GM18499 (cell line): Measurements from ENCODE around the gene RAB43.
"Not testable (repeated sequence)": the region's sequence is repeated elsewhere in the genome, so short reads cannot be mapped to it uniquely, and the experiment has no call there.

Source experiments
- ATAC-seq: cut with Tn5 transposase; IDR thresholded peaks from one replicate; pipeline ENCODE4 v1.9.1; 2021; ENCODE audit warnings: moderate number of reproducible peaks; ENCODE audit not compliant: insufficient read depth, unreplicated experiment

The RAB43 gene

DNA sequence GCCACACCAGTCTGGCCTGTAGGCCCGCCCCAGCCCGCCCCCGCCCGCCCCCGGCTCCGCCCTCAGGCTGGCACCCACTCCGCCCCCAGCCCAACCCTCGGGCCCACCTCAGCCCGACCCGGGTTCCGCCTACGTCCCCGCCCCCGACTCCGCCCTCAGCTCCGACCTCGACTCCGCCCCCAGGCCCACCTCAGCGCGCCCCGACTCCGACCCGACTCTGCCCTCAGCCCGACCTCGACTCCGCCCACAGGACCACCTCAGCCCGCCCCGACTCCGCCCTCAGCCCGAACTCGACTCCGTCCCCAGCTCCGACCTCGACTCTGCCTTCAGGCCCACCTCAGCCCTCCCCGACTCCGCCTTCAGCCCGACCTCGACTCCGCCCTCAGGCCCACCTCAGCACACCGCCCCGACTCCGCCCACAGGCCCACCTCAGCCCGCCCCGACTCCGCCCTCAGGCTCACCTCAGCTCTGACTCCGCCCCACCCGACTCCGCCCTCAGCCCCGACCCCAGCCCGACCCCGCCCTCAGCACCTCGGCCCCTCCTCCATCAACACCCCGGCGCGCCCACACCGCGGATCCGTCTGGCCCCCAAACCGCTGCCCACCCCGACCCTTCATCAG lies at the start of gene RAB43:
Gene RAB43, minus strand, starts transcription at position 13 of the 620 bp plus-strand sequence. CDS start 315 bp downstream, outside the sequence.
- no peak for ATAC-seq

DNA sequence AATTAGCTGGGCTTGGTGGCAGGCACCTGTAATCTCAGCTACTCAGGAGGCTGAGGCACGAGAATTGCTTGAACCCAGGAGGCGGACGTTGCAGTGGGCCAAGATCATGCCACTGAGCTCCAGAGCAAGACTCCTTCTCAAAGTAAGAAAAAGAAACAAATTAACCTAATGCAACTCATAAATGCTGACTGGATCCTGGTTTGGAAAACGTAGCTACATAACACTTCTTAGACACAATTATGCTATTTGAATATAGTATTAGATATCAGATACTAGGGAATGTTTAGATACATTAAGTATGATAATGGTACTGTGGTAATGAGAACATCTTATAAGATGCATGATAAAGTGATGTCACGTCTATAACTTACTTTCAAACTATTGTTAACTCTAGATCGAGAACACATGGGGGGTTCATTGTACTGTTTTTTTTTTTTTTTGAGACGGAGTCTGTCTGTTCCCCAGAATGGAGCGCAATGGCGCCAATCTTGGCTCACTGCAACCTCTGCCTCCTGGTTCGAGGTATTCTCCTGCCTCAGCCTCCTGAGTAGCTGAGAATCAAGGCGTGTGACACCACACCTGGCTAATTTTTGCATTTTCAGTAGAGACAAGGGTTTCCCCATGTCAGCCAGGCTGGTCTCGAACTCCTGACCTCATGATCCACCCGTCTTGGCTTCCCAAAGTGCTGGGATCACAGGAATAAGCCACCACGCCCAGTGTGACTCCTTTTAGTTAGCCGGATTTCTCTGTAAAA lies 45.2 kb upstream of the RAB43 start:
- ATAC-seq, result no peak

GRCh38 chr3:129165594-129165993 lies 44.0 kb upstream of the RAB43 start:
- not testable (repeated sequence) for ATAC-seq

DNA sequence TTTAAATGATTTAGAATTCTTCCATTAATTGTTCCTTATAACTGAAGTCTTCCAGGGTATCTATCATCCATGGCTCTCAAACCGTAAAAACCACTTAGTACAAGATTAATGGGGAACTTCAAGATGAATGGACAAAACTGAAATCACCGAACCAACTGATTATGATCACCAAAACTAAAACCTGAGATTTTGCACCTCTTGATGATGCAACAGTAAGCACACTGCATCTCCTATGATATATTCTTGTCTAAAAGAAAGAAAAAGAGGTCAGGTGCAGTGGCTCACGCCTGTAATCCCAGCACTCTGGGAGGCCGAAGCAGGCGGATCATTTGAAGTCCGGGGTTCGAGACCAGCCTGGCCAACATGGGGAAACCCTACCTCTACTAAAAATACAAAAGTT lies 42.9 kb upstream of the RAB43 start:
- ATAC-seq, result no peak

DNA sequence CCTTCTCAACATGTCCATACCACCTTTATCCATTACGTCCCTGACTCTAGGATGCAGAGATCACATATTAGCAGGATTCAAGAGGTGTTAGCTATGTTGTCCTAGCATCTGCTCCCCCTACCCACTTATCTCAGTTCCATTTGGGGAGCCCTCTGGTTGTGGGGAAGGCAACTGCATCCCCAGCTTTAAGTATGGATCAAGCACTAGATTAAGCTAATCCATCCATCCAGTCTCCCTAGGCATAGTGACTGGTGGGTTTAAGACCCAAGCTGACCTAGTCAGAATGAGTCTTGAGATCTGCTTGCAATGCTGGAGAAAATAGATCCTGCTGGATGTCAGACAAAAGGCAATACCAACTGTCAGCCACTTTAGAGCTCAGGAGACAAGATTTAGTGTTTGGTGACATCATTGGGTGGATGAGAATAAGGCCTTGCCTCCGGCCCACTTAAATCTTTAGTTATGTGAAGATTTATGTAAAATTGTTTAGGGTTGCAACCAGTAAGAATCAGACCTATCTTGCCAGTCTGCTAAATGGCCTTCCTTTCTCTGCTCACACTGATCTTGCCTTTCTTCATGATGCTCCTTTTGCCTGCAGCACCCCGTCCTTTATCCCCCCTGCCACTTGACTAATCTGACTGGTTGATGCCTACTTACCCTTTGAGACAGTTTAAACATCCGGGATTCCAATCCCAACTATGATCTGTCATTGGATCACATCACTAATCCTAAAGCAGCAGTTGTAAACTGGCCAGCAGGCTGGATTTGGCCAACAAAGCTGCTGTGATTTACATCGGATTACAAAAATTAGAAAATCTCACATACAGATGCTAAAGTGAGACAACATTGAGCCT lies 41.4 kb upstream of the RAB43 start:
- ATAC-seq, result no peak

DNA sequence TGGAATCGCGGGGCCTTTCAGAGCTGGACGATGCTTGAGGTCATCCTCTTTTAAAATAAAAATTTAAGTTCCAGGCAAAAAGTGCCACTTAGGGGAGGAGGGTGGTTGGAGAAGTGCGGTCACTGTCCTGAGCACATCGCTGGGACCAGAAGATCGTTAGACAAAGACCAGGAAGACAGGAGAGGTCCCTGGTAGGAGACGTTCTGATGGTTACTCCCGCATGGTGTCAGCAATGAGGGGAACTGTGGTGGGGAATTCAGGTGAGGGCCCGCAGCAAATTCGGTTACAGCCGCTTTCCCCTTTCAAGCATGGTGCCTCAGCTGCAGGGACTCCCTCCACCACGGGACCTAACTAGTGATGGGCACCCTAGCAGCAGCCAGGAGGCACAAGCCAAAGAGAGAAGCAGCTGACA lies 40.3 kb upstream of the RAB43 start:
- no peak for ATAC-seq

DNA sequence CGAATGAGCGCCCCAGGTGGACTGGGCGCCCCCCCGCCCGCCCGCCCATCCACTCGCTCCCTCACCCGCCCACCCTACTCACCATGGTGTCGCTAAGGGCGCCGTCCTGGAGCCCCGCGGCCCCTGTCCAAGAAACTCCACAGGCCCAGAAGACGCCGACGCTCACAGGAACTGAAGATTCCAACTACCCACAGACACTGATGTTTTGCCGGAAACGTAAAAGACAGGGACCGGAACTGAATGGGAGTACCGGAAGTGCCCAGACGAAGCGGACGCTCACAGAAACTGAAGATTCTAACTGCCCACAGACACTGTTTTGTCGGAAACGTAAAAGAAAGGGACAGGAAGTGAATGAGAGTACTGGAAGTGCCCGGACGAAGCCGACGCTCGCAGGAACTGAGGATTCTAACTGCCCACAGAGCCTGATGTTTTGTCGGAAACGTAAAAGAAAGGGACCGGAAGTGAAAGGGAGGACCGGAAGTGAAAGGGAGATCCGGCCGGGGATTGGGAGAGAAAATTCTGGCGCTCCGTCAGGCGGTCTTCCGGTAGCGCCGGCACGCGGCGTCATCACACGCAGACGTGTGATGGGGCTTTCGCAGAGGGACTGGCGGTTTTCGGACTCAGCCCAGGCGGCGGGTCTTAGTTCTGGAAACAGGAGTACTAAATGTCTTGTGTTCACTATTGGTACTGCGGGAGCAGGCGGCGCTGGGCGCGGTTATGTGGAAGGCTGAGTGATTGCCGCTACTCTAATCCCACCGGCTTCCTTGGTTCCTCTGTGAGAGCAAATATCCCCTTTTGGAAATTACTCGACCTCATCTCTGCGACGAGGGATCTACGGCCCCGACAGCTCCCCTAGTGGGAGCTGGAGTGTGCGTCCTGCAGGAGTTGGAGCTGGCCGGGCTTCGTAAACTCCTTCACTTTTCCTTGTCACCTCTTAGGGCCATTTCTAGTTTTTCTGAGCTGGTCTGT lies 39.6 kb upstream of the RAB43 start, which contains the start of gene ISY1:
Gene ISY1, minus strand, starts transcription at position 173 of the 969 bp plus-strand sequence. Its CDS starts 88 bp downstream, at position 85.
- peak; percentile 54 for ATAC-seq

GRCh38 chr3:129144786-129145185 lies 23.2 kb upstream of the RAB43 start:
- no peak for ATAC-seq

DNA sequence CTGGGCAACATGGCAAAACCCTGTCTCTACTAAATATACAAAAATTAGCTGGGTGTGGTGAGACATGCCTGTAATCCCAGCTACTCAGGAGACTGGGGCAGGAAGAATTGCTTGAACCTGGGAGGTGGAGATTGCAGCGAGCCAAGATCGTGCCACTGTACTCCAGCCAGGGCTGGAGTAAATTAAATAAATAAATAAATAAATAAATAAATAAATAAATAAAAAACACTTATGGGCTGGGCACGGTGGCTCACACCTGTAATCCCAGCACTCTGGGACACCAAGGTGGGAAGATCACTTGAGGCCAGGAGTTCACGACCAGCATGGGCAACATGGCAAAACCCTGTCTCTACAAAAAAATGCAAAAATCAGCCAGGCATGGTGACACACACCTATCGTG lies 19.4 kb upstream of the RAB43 start:
- ATAC-seq, result not testable (repeated sequence)

DNA sequence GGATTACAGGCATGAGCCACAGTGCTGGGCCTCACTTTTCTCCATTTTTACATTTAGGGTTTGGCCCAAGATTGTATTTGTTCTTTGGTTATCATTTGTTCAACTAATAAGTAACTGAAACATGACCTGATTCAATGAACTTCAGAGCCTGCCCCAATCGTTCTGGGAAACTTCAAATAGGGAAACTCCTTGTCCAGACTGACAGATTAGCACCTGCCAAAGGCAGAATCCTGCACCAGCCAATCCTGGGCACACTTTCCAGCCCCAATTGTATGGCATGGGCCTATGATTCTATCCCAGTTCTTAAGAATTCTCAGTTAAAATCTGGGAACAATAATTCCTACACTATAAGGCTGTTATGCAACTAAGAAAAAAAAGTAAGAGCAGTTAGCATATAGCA lies 18.3 kb upstream of the RAB43 start:
- no peak for ATAC-seq

DNA sequence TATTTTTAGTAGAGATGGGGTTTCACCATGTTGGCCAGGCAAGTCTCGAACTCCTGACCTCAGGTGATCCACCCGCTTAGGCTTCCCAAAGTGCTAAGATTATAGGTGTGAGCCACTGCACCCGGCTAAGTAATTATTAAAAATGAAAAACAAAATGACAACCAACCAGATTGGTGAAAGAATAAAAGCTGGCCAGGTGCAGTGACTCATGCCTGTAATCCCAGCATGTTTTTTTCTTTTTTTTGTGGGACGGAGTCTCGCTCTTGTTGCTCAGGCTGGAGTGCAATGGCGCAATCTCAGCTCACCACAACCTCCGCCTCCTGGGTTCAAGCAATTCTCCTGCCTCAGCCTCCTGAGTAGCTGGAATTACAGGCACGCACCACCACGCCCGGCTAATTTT lies 14.7 kb upstream of the RAB43 start:
- ATAC-seq, result not testable (repeated sequence)

- no peak for ATAC-seq
Measured at GRCh38 chr3:129132097-129132866, 10.7 kb upstream of the RAB43 start.

- no peak for ATAC-seq
Measured at GRCh38 chr3:129131465-129132088, 10.0 kb upstream of the RAB43 start.

DNA sequence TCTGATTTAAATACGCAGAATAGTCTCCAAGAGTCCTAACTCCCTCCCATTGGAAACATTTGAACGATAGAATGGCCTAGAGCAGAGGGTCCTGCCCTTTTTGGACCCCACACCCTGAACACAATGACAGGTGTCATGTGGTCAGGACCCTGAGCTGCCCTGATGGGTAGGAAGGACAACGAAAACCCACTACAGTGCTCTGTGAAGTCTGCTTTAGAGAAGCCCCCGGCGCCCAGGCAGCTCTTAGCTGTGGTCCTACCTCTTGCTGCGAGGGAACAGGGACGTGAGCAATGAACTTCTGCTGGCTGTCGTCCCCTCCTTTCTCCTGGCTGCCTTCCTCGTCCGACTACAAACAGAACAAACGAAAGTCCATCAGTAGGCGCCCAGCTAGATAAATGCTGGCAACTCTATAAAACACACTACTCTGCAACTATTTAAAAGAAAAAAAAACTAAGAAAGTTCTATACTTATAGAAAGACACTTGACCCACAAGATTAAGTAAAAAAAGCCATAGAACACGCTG lies 8.7 kb upstream of the RAB43 start:
- ATAC-seq, result no peak

DNA sequence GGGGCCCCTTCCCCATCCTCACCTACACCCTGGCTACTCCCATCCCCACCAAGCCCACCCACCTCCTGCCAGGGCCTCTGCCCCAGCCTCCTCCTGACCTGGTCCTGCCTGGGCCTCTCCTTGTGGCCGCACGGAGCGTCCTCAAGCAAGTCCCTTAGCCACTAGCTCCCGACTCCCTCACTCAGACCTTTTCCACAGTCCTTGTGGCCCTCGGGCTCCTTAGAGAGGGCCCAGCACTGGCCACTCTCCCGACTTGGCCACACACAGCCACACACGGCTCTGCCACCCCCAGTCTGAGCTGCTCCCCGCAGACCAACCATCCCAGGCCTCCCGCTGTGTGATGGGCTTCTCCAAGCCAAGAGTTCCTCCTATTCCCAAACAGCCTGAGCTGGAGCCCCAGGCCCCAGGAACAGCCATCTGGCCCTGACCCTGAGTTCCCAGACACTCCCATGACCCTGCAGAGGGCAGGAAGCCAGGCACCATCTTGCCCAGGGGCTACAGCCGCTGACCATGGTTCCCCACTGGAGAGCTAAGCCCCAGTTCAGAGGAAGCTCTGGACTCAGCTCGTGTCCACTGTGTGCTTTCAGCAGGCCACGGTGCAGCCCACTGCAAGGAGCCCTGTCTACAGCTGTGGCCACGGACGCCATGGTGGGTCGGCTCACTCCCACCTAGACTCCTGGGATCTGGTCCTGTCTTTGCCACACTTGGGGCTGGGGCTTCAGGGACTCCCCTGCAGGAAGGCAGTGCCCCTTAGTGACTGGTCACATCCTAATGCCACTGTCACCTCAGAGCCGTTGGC lies 7.0 kb upstream of the RAB43 start:
- ATAC-seq, result no peak

- ATAC-seq, result no peak
Measured at GRCh38 chr3:129126726-129127280, 5.2 kb upstream of the RAB43 start.

- no peak for ATAC-seq
Measured at GRCh38 chr3:129123314-129124060, 1.9 kb upstream of the RAB43 start.
